Measurements from ENCODE around the gene ABAT. TPM values are rescaled to one million over a fixed set of nuclear protein-coding genes. Genes with fewer than 3 reads are reported as not detected.
"Not testable (repeated sequence)": the region's sequence is repeated elsewhere in the genome, so short reads cannot be mapped to it uniquely, and the experiment has no call there.

ABAT gene
- total RNA-seq, 1 experiment from 2014 or later = 4.7 TPM

DNA sequence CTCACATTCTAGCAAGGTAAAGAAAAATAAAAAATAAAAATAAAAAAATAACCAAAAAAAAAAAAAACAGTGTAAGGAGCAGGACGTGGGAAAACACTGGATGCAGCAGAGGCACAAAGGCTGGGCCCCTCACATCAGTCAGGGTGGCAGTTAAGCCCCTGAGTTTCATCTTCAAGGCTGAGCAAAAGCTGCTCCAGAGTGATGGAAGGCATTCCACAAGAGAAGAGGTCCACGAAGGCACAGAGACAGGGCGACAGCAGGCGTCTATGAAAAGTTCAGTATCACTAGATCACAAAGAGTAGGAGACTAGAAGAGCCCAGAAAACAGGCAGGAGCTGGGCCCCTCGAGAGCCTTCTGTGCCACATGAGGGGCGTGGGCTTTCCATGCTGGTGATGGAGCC is 111.0 kb downstream of the ABAT start:
- no peak for DNase-seq (ENCODE audit: low read depth, low spot score)
- TF ChIP-seq SRF (IDR thresholded peaks at IDR 0.05; ENCODE audit: low read depth) = no peak
- no peak for TF ChIP-seq YY1 (IDR thresholded peaks at IDR 0.05; ENCODE audit: extremely low read depth, insufficient replicate concordance, low read depth, low read length)
- no peak for TF ChIP-seq ZFX (IDR thresholded peaks at IDR 0.05)
- no peak for TF ChIP-seq EGR1 (IDR thresholded peaks at IDR 0.05; ENCODE audit: low read depth)
- no peak for TF ChIP-seq FOSL1 (IDR thresholded peaks at IDR 0.05; ENCODE audit: low read depth)
- TF ChIP-seq SP1 (IDR thresholded peaks at IDR 0.05; ENCODE audit: low read depth) = no peak
- no peak for TF ChIP-seq POLR2AphosphoS5 (IDR thresholded peaks at IDR 0.05; ENCODE audit: low read depth, low read length)
- RAD21 ChIA-PET (ENCODE audit: low non-redundant PET in 1 of 2, low total read pairs in 2 of 2, uncharacterized antibody in 2 of 2, unreplicated experiment in 2 of 2) = no interaction called here

DNA sequence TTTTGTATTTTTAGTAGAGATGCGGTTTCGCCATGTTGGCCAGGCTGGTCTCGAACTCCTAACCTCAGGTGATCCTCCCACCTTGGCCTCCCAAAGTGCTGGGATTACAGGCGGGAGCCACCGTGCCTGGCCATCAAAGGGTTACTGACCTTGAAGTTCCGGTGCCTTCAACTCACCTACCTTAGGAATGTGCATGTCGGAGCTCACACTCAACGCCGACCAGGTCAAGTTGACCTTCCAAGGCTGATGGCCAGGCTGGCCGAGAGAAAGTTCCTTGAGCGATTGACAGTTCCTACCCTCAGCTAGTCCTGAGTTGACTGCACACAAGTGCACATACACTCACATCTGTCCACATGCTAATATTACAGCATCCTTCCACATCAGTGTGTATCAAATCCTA is 111.9 kb downstream of the ABAT start:
- ATAC-seq; RAD21 ChIA-PET (ENCODE audit: low non-redundant PET in 1 of 2, low total read pairs in 2 of 2, uncharacterized antibody in 2 of 2, unreplicated experiment in 2 of 2); H3K36me3 ChIP-seq (ENCODE audit: control insufficient read depth in 1 of 2, insufficient read depth in 2 of 2, low read length in 2 of 2); H3K27ac ChIP-seq (ENCODE audit: low read depth, low read length); H3K4me2 ChIP-seq (ENCODE audit: low read length); intact Hi-C loops (cut with micrococcal nuclease); H3K9me3 ChIP-seq (ENCODE audit: control insufficient read depth in 1 of 2, insufficient read depth in 1 of 2, low read depth in 1 of 2, low read length in 2 of 2); H3K9me2 ChIP-seq (ENCODE audit: insufficient read depth); BruUV-seq (replicated peaks); H4K20me1 ChIP-seq (ENCODE audit: insufficient read depth); DNase-seq (ENCODE audit: low read depth, low spot score); CTCF ChIA-PET; H3K4me3 ChIP-seq (replicated peaks in 1 of 2; ENCODE audit: low read depth in 1 of 2, low read length in 2 of 2); H3K27me3 ChIP-seq (ENCODE audit: insufficient read depth, low read length); H3K9ac ChIP-seq (ENCODE audit: low read length); POLR2A ChIA-PET; H3K4me1 ChIP-seq (ENCODE audit: control insufficient read depth in 1 of 2, insufficient read depth in 2 of 2, low read length in 2 of 2); H3K79me2 ChIP-seq (ENCODE audit: insufficient read depth, low read length); H2AFZ ChIP-seq (ENCODE audit: low read depth, low read length, poor library complexity, severe bottlenecking): not testable (repeated sequence)

More for the DNA sequence above, 111.0 kb downstream of the ABAT start:
- no peaks in the 10 kb centered on the region for H3K79me2 ChIP-seq (ENCODE audit: insufficient read depth, low read length)
- no peak for ATAC-seq
- no peak overlapping the region for H3K4me3 ChIP-seq (replicated peaks in 1 of 2; ENCODE audit: low read depth in 1 of 2, low read length in 2 of 2)
- H3K4me1 ChIP-seq (ENCODE audit: control insufficient read depth in 1 of 2, insufficient read depth in 2 of 2, low read length in 2 of 2) = no peaks in the 10 kb centered on the region
- no peaks in the 10 kb centered on the region for H4K20me1 ChIP-seq (ENCODE audit: insufficient read depth)
- no peaks in the 10 kb centered on the region for H3K27me3 ChIP-seq (ENCODE audit: insufficient read depth, low read length)
- H3K9me2 ChIP-seq (ENCODE audit: insufficient read depth) = no peaks in the 10 kb centered on the region
- CTCF ChIA-PET = no interaction called here
- POLR2A ChIA-PET = no interaction called here
- no TSS peak for BruUV-seq (replicated peaks)
- no peak overlapping the region for H3K9ac ChIP-seq (ENCODE audit: low read length)
- no peaks in the 10 kb centered on the region for H3K36me3 ChIP-seq (ENCODE audit: control insufficient read depth in 1 of 2, insufficient read depth in 2 of 2, low read length in 2 of 2)
- no peaks in the 10 kb centered on the region for H3K9me3 ChIP-seq (ENCODE audit: control insufficient read depth in 1 of 2, insufficient read depth in 1 of 2, low read depth in 1 of 2, low read length in 2 of 2)
- H3K27ac ChIP-seq (ENCODE audit: low read depth, low read length) = no peak overlapping the region
- intact Hi-C loops (cut with micrococcal nuclease) = no loop called here
- no peak overlapping the region for H2AFZ ChIP-seq (ENCODE audit: low read depth, low read length, poor library complexity, severe bottlenecking)
- no peak overlapping the region for H3K4me2 ChIP-seq (ENCODE audit: low read length)
